T-helper 2 cell treated with Interferon-gamma antibody and Interleukin-4, amounts not matched to agents 100 ng/mL and 5 ng/mL, for 36 hours (primary cell): ENCODE data around the gene HSD3B2. TPM values are rescaled to one million over a fixed set of nuclear protein-coding genes. Genes with fewer than 3 reads are reported as not detected.

Experiments used
- intact Hi-C: fragments of 100-400 bp; cut with micrococcal nuclease; formaldehyde crosslinking; loops from one replicate; pipeline ENCODE4 v1.15.1; 2023
- total RNA-seq: library from RNA; stranded (reverse); gene quantifications from 2 replicates; pipeline ENCODE4 v1.2.3, GENCODE V29; 2022

Gene HSD3B2
- total RNA-seq, 1 donor from 2014 or later = not detected

GRCh38 chr1:119453021-119453420 lies 38.1 kb downstream of the HSD3B2 start:
- intact Hi-C loops = no loop called here

DNA sequence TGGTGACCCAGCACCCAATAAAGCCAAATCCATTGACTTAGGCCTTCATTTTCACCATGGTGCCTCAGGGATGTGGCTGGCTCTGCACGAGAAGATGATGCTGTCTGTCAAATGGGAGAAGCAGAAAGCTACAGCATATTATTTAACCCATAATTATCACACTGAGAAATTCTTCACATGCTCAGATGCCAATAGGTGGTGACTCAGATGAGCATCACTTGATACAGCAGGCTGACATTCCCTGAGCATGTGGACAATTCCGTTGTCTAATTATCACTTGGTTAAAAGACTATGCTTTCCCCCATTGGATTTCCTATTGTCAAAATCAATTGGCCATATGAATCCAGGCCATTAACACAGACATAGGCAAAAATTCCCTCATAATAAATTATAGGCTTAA lies 48.0 kb downstream of the HSD3B2 start:
- intact Hi-C loops = no loop called here

GRCh38 chr1:119463569-119463968 lies 48.6 kb downstream of the HSD3B2 start:
- intact Hi-C loops = no loop called here

- intact Hi-C loops = no loop called here
These were observed 51.5 kb downstream of the HSD3B2 start for GRCh38 chr1:119466445-119466844.

DNA sequence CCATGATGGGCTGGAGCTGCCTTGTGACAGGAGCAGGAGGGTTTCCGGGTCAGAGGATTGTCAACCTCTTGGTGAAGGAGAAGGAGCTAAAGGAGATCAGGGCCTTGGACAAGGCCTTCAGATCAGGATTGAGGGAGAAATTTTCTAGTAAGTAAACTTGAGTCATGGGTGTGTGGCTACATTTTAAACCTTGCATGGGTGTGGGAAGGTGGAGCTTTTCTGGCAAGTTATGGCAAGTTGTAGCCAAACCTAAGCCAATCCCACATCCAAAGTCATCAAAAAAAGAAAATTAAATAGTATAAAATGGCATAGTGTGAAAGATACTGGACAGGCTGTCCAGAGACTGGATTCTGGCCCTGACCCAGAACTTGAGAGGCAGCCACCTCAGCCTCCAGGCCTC lies 52.3 kb downstream of the HSD3B2 start:
- intact Hi-C loops = no loop called here

GRCh38 chr1:119467857-119468668 lies 53.1 kb downstream of the HSD3B2 start:
- intact Hi-C loops = no loop called here

DNA sequence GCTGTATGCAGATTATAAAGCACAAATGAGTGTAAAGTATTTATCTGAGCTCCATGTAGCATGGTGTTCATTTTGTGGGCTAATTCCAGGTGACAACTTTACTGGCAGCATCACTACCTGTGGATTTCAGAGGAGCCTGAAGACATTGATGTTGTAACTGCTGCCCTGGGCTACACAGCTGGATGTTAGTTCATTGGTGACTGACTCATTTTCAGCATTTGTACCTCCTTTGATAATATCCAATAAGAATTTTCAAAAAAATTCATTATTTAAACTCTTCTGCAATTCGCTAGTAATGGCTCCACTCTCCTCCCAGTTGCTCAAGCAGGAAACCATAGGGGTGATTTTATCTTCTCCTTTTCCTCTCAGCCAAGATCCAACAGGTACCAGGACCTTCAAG lies 54.8 kb downstream of the HSD3B2 start:
- intact Hi-C loops = loop anchor here (10.0 kb wide), 1 partner anchor 205 kb away; no protein-coding TSS in a partner anchor

- intact Hi-C loops = loop anchor here (10.0 kb wide), 1 partner anchor 204 kb away; no protein-coding TSS in a partner anchor
These were observed 55.4 kb downstream of the HSD3B2 start for GRCh38 chr1:119470377-119470776.

DNA sequence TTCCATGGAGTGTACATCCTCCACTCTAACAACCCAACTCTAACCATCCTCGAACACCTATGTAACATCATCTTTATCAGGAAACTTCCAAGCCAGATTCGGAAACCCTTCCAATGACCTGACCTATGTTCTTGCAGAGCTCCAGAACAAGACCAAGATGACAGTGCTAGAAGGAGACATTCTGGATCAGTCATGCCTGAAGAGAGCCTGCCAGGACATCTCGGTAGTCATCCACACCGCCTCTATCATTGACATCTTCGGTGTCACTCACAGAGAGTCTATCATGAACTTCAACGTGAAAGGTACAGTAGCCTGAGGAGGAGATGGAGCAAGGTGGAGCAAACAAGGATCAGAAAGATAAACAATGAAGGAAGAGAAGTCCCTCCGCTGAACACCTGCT lies 56.0 kb downstream of the HSD3B2 start:
- intact Hi-C loops = loop anchor here (10.0 kb wide), 1 partner anchor 204 kb away; no protein-coding TSS in a partner anchor

GRCh38 chr1:119471566-119471965 lies 56.6 kb downstream of the HSD3B2 start:
- intact Hi-C loops = loop anchor here (10.0 kb wide), 1 partner anchor 203 kb away; no protein-coding TSS in a partner anchor

DNA sequence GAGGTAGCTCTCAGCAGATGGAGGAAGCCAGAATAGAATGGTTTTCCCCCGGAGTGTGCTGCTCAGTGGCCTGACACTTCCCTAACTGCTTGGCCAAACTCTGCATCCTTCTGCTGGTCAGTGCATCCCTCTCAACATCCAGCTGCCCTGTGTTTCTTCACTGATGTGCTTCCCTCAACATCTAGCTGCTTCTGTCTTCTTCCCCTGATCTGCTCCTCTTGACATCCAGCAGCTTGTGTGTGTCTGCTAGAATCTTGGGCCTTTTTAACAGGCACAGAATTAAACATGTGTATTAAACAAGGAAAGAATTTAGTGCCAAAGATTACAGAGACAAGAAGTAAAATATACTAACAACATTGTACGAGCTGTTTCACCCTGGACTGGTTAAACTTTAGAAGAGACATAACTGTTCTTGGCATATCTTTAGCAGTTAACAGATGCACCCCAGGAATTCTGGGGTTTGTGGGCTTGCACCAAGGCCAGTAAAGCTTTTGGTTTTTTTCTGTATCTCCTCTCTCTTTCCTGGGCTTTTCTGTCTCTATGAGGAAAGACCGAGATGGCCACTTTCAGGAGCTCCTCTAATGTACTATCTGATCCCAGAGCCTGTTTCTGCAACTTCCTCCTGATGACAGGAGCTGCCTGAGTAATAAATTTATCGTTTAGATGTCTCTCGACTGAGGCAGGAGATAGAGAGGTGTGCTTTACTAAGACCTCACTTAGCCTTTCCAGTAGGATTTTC lies 57.3 kb downstream of the HSD3B2 start:
- intact Hi-C loops = loop anchor here (10.0 kb wide), 1 partner anchor 203 kb away; no protein-coding TSS in a partner anchor

Other genes with a start within 250 kb of the HSD3B2 start
- not detected in 2 replicates for gene HAO2, start 46.4 kb upstream of the HSD3B2 start, total RNA-seq
- gene HSD3B1, start 92.1 kb downstream of the HSD3B2 start, total RNA-seq = not detected in 2 replicates
- 2.5 and 2.7 TPM in 2 replicates for gene ZNF697, start 233.1 kb downstream of the HSD3B2 start, total RNA-seq